GM18502 (cell line): ENCODE data around the gene PITPNM2.

Source experiments
- ATAC-seq: cut with Tn5 transposase; IDR thresholded peaks from one replicate; pipeline ENCODE4 v1.9.1; 2021; ENCODE audit warnings: mild to moderate bottlenecking; ENCODE audit not compliant: unreplicated experiment, poor library complexity

PITPNM2 gene

DNA sequence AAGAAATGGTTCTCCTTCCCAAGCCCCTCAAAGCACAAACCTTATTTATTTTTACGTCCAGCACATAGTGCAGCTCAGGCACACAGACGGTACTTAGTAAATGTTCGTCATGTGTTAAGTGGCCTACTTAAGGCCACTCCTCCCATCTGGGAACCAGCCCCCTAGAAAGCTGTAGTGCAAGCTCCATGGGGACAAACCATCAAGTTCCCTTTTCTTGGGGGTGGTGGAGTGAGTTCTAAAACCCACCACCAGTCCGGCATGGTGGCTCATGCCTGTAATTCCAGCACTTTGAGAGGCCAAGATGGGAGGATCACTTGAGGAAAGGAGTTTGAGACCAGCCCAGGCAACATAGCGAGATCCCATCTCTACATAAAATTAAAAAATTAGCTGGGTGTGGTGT, 49.4 kb downstream of the PITPNM2 start:
- ATAC-seq = no peak
